Neural cell (in vitro differentiated cells): ENCODE results near the gene PLCB1.

Experiments
- EP300 ChIP-seq: fragments of 450-650 bp; conservative IDR thresholded peaks from 2 replicates; pipeline ENCODE4 v1.6.1; 2014; ENCODE audit warnings: antibody characterized with exemption, mild to moderate bottlenecking, moderate library complexity; ENCODE audit not compliant: poor library complexity, severe bottlenecking
- EZH2 ChIP-seq: fragments of 200-600, 300-800 bp; shearing (Covaris generic), sonication (generic); IDR thresholded peaks from 2 replicates; pipeline ENCODE4 v1.6.1; 2014; ENCODE audit warnings: antibody characterized with exemption, low read length, borderline replicate concordance, mild to moderate bottlenecking; ENCODE audit not compliant: insufficient read depth, poor library complexity, severe bottlenecking
- MXI1 ChIP-seq: fragments of 450-650 bp; conservative IDR thresholded peaks from 2 replicates; pipeline ENCODE4 v1.6.1; 2014; ENCODE audit warnings: antibody characterized with exemption, mild to moderate bottlenecking; ENCODE audit not compliant: poor library complexity, severe bottlenecking
- POLR2AphosphoS5 ChIP-seq: IDR thresholded peaks from 2 replicates; pipeline ENCODE4 v1.6.1; 2012
- RAD21 ChIP-seq: fragments of 450-650 bp; conservative IDR thresholded peaks from 2 replicates; pipeline ENCODE4 v1.6.1; 2014; ENCODE audit warnings: antibody characterized with exemption, mild to moderate bottlenecking, moderate library complexity
- SMC3 ChIP-seq: fragments of 450-650 bp; conservative IDR thresholded peaks from 2 replicates; pipeline ENCODE4 v1.6.1; 2014; ENCODE audit warnings: antibody characterized with exemption, mild to moderate bottlenecking, moderate library complexity; ENCODE audit not compliant: poor library complexity
- TAF1 ChIP-seq: IDR thresholded peaks from 2 replicates; pipeline ENCODE4 v1.6.1; 2012; ENCODE audit warnings: low read depth
- TF ChIP-seq, protein P1 (sequence below): fragments of 450-650 bp; IDR thresholded peaks from 2 replicates; pipeline ENCODE4 v1.5.1; 2014; ENCODE audit warnings: antibody characterized with exemption, mild to moderate bottlenecking, moderate library complexity; ENCODE audit not compliant: poor library complexity, severe bottlenecking
- TF ChIP-seq, protein P2 (sequence below): IDR thresholded peaks from 2 replicates; pipeline ENCODE4 v1.6.1; 2012; ENCODE audit warnings: borderline replicate concordance

DNA sequence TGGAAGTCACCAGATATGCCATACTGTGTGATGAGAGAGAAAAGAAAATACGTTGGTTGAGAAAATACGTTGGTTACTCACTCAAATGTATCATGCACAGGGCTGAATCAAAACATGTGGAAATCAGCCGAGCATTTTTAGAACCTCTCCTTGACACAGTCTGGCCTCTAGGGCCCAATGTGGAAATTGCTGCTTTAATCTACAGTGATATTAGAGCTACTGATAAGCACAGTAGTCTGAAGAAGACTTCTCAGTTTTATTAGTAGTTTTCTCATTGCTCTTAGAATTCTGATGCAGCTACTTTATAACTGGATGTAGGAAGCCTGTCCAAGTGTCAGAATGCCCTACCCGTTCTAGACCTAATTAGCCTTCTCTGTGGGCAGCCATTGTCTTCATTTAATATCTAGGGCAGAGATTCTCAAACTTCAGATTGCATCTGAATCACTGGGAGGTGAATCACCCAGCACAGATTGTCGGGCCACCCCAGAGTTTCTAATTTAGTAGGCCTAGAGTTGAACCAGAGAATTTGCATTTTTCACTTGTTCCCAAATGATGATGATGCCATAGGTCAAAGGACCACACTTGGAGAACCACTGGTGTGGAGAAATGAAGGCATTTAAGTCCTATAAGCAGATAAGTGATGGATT, 229.1 kb downstream of the PLCB1 start:
- TF ChIP-seq, protein P1, sequence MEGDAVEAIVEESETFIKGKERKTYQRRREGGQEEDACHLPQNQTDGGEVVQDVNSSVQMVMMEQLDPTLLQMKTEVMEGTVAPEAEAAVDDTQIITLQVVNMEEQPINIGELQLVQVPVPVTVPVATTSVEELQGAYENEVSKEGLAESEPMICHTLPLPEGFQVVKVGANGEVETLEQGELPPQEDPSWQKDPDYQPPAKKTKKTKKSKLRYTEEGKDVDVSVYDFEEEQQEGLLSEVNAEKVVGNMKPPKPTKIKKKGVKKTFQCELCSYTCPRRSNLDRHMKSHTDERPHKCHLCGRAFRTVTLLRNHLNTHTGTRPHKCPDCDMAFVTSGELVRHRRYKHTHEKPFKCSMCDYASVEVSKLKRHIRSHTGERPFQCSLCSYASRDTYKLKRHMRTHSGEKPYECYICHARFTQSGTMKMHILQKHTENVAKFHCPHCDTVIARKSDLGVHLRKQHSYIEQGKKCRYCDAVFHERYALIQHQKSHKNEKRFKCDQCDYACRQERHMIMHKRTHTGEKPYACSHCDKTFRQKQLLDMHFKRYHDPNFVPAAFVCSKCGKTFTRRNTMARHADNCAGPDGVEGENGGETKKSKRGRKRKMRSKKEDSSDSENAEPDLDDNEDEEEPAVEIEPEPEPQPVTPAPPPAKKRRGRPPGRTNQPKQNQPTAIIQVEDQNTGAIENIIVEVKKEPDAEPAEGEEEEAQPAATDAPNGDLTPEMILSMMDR: no peak
- TF ChIP-seq MXI1: no peak
- TF ChIP-seq POLR2AphosphoS5: no peak
- no peak for TF ChIP-seq EP300
- TF ChIP-seq, protein P2, sequence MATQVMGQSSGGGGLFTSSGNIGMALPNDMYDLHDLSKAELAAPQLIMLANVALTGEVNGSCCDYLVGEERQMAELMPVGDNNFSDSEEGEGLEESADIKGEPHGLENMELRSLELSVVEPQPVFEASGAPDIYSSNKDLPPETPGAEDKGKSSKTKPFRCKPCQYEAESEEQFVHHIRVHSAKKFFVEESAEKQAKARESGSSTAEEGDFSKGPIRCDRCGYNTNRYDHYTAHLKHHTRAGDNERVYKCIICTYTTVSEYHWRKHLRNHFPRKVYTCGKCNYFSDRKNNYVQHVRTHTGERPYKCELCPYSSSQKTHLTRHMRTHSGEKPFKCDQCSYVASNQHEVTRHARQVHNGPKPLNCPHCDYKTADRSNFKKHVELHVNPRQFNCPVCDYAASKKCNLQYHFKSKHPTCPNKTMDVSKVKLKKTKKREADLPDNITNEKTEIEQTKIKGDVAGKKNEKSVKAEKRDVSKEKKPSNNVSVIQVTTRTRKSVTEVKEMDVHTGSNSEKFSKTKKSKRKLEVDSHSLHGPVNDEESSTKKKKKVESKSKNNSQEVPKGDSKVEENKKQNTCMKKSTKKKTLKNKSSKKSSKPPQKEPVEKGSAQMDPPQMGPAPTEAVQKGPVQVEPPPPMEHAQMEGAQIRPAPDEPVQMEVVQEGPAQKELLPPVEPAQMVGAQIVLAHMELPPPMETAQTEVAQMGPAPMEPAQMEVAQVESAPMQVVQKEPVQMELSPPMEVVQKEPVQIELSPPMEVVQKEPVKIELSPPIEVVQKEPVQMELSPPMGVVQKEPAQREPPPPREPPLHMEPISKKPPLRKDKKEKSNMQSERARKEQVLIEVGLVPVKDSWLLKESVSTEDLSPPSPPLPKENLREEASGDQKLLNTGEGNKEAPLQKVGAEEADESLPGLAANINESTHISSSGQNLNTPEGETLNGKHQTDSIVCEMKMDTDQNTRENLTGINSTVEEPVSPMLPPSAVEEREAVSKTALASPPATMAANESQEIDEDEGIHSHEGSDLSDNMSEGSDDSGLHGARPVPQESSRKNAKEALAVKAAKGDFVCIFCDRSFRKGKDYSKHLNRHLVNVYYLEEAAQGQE: no peak
- TF ChIP-seq EZH2: no peak
- no peak for TF ChIP-seq SMC3
- no peak for TF ChIP-seq RAD21
- no peak for TF ChIP-seq TAF1
